ENCODE data around the gene NKX1-1. TPM values are rescaled to one million over a fixed set of nuclear protein-coding genes. Genes with fewer than 3 reads are reported as not detected.

NKX1-1 gene
- polyA plus RNA-seq, 4 donors = not detected

Other genes starting within 250 kb of the NKX1-1 start
- gene SPON2, start 233.9 kb downstream of the NKX1-1 start, polyA plus RNA-seq = 10 to 100 TPM; 12.7 to 61.0 (median 44.3) TPM
- gene CTBP1, start 157.3 kb downstream of the NKX1-1 start, polyA plus RNA-seq = 100 to 1,000 TPM in 3 of 4 donors, 10 to 100 TPM in 1; 88.6 to 144 (median 132) TPM
- 10 to 100 TPM; 49.4 to 97.1 (median 65.8) TPM for gene MAEA, start 116.6 kb downstream of the NKX1-1 start, polyA plus RNA-seq
- gene UVSSA, start 59.2 kb downstream of the NKX1-1 start, polyA plus RNA-seq = 10 to 100 TPM in 2 of 4 donors, 1 to 10 TPM in 2; 8.5 to 20.3 (median 9.8) TPM

Data from small intestine (tissue), 4 donors.